Type B pancreatic cell (in vitro differentiated cells): ENCODE data around the gene SCD. TPM values are rescaled to one million over a fixed set of nuclear protein-coding genes. Genes with fewer than 3 reads are reported as not detected.
A peak's percentile ranks its signal among the peaks of the same experiment; 100 is the strongest.

Experiments
- DNase-seq: peaks from one replicate; pipeline ENCODE4 v3.0.0; 2021; ENCODE audit warnings: mixed read lengths; ENCODE audit not compliant: unreplicated experiment; ENCODE audit errors: extremely low spot score
- H3K27ac Mint-ChIP-seq: 2 replicates; pipeline ENCODE4 v1.8.0; 2021; ENCODE audit warnings: mild to moderate bottlenecking, mixed read lengths
- H3K27me3 Mint-ChIP-seq: 2 replicates; pipeline ENCODE4 v1.8.0; 2021; ENCODE audit warnings: mixed read lengths
- H3K36me3 Mint-ChIP-seq: 2 replicates; pipeline ENCODE4 v1.8.0; 2021; ENCODE audit warnings: mixed read lengths
- H3K4me1 Mint-ChIP-seq: one replicate; pipeline ENCODE4 v1.8.0; 2021; ENCODE audit warnings: mixed read lengths; ENCODE audit not compliant: unreplicated experiment
- H3K4me3 Mint-ChIP-seq: 2 replicates; pipeline ENCODE4 v1.8.0; 2021; ENCODE audit warnings: mild to moderate bottlenecking, mixed read lengths
- H3K9me3 Mint-ChIP-seq: 2 replicates; pipeline ENCODE4 v1.8.0; 2021; ENCODE audit warnings: mixed read lengths
- total RNA-seq: library from RNA; stranded (reverse); gene quantifications from 2 replicates; pipeline ENCODE4 v1.2.1, GENCODE V29; 2021; ENCODE audit warnings: low replicate concordance
- TF ChIP-seq, protein P1 (sequence below): fragments of 200-600 bp; sonication (generic); conservative IDR thresholded peaks from 2 replicates; pipeline ENCODE4 v1.5.0; 2021; ENCODE audit warnings: antibody characterized with exemption, mild to moderate bottlenecking

The SCD gene
- total RNA-seq, 1 donor from 2014 or later: 255 TPM

DNA sequence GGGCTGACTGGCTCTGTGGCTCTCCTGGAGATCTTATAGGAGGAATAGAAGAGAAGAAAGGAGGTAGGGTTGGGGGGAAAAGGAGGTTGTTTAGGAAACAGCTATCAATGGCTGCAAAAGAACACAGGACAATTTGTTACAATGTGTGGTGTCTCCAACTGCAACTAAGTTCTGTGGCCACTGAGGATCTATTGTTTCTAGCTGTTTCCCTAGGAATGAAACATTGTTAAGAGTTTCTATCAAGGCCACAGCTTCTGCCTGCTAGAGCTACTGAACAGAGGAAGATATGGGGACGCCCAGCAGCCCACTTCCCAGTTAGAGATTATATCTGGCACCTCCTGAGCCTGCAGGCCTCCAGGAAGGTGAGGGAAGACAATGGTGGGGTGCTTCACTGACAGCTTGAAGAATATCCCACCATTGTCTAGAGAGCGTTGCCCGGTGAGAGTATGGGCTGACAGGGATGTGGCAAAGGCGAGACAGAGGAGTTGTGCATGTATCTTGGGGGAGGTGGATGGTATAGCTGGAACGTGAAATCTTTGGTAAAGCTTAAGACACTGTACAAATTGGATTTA lies 4.0 kb downstream of the SCD start:
- H3K27me3 Mint-ChIP-seq: no peaks in the 10 kb centered on the region
- H3K9me3 Mint-ChIP-seq: no peaks in the 10 kb centered on the region
- no peak for DNase-seq
- peaks cover 44% of the 10 kb centered on the region for H3K4me1 Mint-ChIP-seq
- H3K27ac Mint-ChIP-seq: peak overlapping the region; percentile 15
- TF ChIP-seq, protein P1, sequence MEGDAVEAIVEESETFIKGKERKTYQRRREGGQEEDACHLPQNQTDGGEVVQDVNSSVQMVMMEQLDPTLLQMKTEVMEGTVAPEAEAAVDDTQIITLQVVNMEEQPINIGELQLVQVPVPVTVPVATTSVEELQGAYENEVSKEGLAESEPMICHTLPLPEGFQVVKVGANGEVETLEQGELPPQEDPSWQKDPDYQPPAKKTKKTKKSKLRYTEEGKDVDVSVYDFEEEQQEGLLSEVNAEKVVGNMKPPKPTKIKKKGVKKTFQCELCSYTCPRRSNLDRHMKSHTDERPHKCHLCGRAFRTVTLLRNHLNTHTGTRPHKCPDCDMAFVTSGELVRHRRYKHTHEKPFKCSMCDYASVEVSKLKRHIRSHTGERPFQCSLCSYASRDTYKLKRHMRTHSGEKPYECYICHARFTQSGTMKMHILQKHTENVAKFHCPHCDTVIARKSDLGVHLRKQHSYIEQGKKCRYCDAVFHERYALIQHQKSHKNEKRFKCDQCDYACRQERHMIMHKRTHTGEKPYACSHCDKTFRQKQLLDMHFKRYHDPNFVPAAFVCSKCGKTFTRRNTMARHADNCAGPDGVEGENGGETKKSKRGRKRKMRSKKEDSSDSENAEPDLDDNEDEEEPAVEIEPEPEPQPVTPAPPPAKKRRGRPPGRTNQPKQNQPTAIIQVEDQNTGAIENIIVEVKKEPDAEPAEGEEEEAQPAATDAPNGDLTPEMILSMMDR: no peak
- peak overlapping the region; percentile 97 for H3K4me3 Mint-ChIP-seq
- H3K36me3 Mint-ChIP-seq: peaks cover 60% of the 10 kb centered on the region

DNA sequence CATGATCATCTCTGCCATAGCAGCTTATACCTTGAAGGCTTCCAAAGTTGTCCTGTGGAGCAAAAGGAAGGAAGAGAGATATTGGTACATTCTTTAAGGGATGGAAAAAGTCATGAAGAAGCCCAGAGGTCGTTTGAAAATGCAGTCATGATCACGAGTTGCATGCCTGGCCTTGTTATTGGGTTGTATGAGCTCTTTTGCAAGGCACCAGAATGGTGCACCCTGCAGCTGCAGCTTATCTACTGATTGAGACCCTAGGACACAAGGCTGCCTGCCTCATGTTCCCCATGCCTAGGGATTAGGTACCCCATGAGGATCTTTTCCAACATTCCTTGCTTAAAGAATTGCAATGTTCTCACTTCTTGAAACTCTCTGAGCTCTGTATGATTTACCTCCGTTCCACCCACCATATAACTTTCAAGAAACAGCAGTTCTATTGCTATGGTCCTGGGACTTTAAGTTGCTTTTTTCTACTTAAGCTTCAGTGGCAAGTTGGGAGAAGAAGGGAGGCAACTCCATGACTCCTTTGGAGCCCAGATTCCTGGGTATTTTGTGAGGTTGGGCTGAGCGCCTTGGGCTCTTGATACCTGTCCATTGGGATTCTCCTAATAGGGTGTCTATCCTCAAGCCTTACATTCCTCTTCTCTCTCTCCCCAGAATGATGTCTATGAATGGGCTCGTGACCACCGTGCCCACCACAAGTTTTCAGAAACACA lies 6.9 kb downstream of the SCD start:
- Mint-ChIP-seq H3K27me3 (no peaks in the 10 kb centered on the region), H3K36me3 (peaks cover 66% of the 10 kb centered on the region), H3K27ac (no peak overlapping the region), H3K9me3 (no peaks in the 10 kb centered on the region), H3K4me3 (no peak overlapping the region), H3K4me1 (peaks cover 45% of the 10 kb centered on the region)
- TF ChIP-seq, protein P1: no peak
- no peak for DNase-seq

DNA sequence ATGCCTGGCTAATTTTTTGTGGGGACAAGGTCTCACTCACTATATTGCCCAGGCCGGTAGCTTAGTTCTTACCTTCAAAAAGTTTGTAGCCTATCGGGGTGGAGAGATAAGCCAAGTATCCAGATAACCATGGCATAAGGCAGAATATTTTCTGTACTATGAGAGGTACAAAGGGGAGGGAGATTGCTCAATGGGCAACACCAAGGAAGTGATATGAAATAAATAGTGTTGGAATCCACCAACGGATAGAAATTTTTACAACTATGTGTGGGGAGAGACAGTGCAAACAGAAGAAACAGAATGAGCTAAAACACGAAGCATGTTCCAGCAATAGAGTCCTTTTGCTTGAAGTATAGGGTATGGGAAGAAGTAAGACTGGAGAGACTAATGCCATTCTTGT lies 8.1 kb downstream of the SCD start:
- no peak overlapping the region for H3K4me3 Mint-ChIP-seq
- TF ChIP-seq, protein P1: no peak
- H3K27ac Mint-ChIP-seq: no peak overlapping the region
- no peak for DNase-seq
- H3K36me3 Mint-ChIP-seq: peaks cover 63% of the 10 kb centered on the region
- H3K27me3 Mint-ChIP-seq: no peaks in the 10 kb centered on the region
- H3K9me3 Mint-ChIP-seq: no peaks in the 10 kb centered on the region
- H3K4me1 Mint-ChIP-seq: peaks cover 45% of the 10 kb centered on the region

DNA sequence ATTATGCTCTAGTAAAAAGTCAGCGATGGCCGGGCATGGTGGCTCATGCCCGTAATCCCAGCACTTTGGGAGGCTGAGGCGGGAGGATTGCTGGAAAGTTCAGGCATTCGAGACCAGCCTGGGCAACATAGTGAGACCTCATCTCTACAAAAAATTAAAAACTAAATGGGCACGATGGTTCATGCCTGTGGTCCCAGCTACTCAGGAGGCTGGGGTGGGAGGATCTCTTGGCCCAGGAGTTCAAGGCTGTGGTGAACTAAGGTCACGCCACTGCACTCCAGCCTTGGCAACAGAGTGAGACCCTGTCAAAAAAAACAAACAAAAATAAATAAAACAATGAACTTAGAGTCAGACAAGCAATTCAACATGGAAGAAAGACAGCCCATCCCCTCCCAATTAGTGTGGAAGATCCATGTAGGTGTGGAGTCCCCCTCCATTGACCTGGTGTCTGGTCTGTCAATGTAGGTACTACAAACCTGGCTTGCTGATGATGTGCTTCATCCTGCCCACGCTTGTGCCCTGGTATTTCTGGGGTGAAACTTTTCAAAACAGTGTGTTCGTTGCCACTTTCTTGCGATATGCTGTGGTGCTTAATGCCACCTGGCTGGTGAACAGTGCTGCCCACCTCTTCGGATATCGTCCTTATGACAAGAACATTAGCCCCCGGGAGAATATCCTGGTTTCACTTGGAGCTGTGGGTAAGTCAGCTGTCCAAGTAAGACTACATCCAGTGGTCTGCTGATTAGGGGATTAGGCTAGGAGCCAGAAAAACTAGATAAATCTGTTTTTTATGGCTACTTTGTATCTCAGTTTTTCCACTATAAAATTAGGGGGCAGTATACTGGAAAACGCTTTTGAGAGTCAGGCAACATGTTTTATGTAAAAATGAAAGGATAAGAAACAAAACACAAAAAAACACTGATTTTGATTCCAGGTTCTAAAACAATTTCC lies 9.3 kb downstream of the SCD start:
- Mint-ChIP-seq H3K36me3 (peaks cover 62% of the 10 kb centered on the region), H3K4me1 (peaks cover 33% of the 10 kb centered on the region), H3K27ac (no peak overlapping the region)

More for the DNA sequence above, 9.3 kb downstream of the SCD start:
- Mint-ChIP-seq H3K27me3 (no peaks in the 10 kb centered on the region), H3K9me3 (no peaks in the 10 kb centered on the region), H3K4me3 (no peak overlapping the region)
- no peak for DNase-seq
- TF ChIP-seq, protein P1: no peak
